Activated naive CD4-positive, alpha-beta T cell treated with anti-CD3 and anti-CD28 coated beads, Interleukin-2, amount 50 U/mL, for 16 hours (primary cell): ENCODE data around the gene SLCO3A1.
"Not testable (repeated sequence)": the region's sequence is repeated elsewhere in the genome, so short reads cannot be mapped to it uniquely, and the experiment has no call there.

ENCODE experiments used
- DNase-seq: peaks from one replicate; pipeline ENCODE4 v3.0.0-alpha.2; 2020

Gene SLCO3A1

GRCh38 chr15:92044203-92044909 lies 190.8 kb downstream of the SLCO3A1 start:
- DNase-seq = no peak

GRCh38 chr15:92047900-92048299 lies 194.4 kb downstream of the SLCO3A1 start:
- no peak for DNase-seq

GRCh38 chr15:92048739-92049138 lies 195.2 kb downstream of the SLCO3A1 start:
- DNase-seq = no peak

- no peak for DNase-seq
These were observed 195.9 kb downstream of the SLCO3A1 start for GRCh38 chr15:92049290-92049989.

GRCh38 chr15:92050220-92050898 lies 196.9 kb downstream of the SLCO3A1 start:
- no peak for DNase-seq

- no peak for DNase-seq
These were observed 198.2 kb downstream of the SLCO3A1 start for GRCh38 chr15:92051716-92052115.

GRCh38 chr15:92053753-92054316 lies 200.3 kb downstream of the SLCO3A1 start:
- no peak for DNase-seq

- DNase-seq = no peak
These were observed 203.4 kb downstream of the SLCO3A1 start for GRCh38 chr15:92056875-92057274.

- no peak for DNase-seq
These were observed 205.8 kb downstream of the SLCO3A1 start for GRCh38 chr15:92059036-92059970.

- not testable (repeated sequence) for DNase-seq
These were observed 206.4 kb downstream of the SLCO3A1 start for GRCh38 chr15:92059971-92060311.

GRCh38 chr15:92061511-92062195 lies 208.1 kb downstream of the SLCO3A1 start:
- DNase-seq = no peak

GRCh38 chr15:92062505-92062904 lies 209.0 kb downstream of the SLCO3A1 start:
- DNase-seq = no peak

GRCh38 chr15:92068121-92068520 lies 214.6 kb downstream of the SLCO3A1 start:
- DNase-seq = no peak

- peak; percentile 51 for DNase-seq
These were observed 216.1 kb downstream of the SLCO3A1 start for GRCh38 chr15:92069308-92070250.

- not testable (repeated sequence) for DNase-seq
These were observed 216.7 kb downstream of the SLCO3A1 start for GRCh38 chr15:92070251-92070650.

GRCh38 chr15:92071045-92071634 lies 217.6 kb downstream of the SLCO3A1 start:
- DNase-seq = no peak

GRCh38 chr15:92073044-92073785 lies 219.7 kb downstream of the SLCO3A1 start:
- no peak for DNase-seq

- no peak for DNase-seq
These were observed 220.6 kb downstream of the SLCO3A1 start for GRCh38 chr15:92074101-92074500.

GRCh38 chr15:92074646-92075045 lies 221.1 kb downstream of the SLCO3A1 start:
- DNase-seq = no peak

- no peak for DNase-seq
These were observed 222.3 kb downstream of the SLCO3A1 start for GRCh38 chr15:92075764-92076163.
